DMS153 (cell line): ENCODE results near the gene BRD3OS.
"Not testable (repeated sequence)": the region's sequence is repeated elsewhere in the genome, so short reads cannot be mapped to it uniquely, and the experiment has no call there.

Source experiments
- DNase-seq: peaks from one replicate; lab custom pipeline; 2025; lab: John Stamatoyannopoulos, UW

The BRD3OS gene

GRCh38 chr9:134063571-134064450 is 38.5 kb downstream of the BRD3OS start:
- no peak for DNase-seq

DNA sequence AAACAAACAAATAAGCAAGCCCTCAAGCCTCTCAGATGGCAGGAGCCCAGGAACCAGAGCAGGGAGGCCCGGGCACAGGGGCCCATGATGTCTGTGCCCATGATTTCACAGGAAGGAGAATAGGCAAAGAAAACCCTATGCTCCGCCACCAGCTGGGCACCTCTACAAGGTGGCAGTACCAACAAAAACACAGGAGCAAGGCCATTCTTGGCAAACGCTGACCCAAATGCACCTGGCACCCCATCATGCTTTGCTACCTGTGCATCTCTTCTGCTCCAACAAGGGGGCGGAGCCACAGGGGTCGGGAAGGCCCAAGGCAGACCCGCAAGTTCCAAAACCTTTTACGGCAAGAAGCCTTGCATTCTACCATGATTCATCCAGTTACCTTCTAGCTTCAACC is 39.4 kb downstream of the BRD3OS start:
- DNase-seq = no peak

- no peak for DNase-seq
These were observed 40.5 kb downstream of the BRD3OS start for GRCh38 chr9:134065612-134066419.

- no peak for DNase-seq
These were observed 41.2 kb downstream of the BRD3OS start for GRCh38 chr9:134066526-134066912.

- DNase-seq = no peak
These were observed 41.9 kb downstream of the BRD3OS start for GRCh38 chr9:134066913-134067851.

- peak; percentile 72 for DNase-seq
These were observed 42.8 kb downstream of the BRD3OS start, which contains the start of gene BRD3 for GRCh38 chr9:134067904-134068743. Gene BRD3, minus strand, starts transcription at chr9:134068026. Its CDS starts 14,549 bp downstream, at chr9:134053477.

GRCh38 chr9:134068744-134069479 is 43.6 kb downstream of the BRD3OS start:
- no peak for DNase-seq

DNA sequence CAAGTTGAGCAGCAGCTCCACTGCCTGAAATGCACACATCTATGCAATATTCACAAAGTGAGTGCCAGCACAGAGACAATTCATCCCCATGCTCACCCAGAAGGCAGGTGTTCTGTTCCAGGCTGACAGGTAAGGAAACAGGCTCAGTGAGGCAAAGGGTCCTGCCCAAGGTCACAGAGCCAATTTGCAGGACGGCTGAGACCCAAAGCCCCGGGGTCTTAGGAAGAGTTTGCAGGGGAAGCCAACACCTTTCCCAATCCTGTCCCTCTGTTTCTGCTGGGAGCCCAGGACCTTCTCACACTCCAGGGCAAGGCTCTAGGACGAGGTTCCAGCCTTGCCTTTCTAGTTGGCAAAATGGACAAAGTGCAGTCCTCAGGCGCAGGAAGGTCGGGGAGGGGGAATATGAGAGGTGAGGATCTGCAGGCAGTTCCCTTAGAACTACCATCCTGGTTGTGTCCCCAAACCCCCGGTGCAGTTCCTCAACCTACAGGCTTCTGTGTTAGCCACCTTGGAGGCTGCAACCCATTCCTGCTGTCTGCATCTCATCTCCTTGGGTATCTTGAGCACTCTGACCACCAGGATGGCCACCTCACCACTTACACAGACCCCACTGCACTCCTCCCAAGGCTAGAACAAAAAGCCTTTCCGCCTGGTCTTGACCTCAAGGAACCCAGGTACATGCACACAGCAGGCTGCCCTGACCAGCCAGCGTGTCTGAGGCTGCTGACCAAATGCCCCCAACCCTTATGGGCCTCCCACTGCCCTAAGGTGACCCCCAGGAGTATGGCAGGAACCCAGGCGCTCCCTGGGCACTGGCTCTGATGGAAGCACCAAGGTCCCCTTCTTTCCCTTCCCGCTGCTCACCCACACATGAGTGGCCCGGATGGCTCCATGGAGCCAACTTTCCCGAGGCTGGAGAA is 44.5 kb downstream of the BRD3OS start:
- no peak for DNase-seq

DNA sequence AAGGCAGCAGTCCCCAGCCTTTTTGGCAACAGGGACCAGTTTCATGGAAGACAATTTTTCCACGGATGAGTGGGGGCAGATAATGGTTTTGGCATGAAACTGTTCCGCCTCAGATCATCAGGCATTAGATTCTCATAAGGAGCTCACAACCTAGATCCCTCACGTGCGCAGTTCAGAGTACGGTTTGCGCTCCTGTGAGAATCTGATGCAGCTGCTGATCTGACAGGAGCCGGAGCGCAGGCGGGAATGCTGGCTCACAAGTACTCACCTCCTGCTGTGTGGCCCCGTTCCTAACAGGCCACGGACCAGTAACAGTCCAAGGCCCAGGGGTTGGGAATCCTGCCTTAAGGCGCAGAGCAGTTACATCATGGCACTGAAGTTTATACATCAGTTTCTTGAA is 45.9 kb downstream of the BRD3OS start:
- DNase-seq = no peak

DNA sequence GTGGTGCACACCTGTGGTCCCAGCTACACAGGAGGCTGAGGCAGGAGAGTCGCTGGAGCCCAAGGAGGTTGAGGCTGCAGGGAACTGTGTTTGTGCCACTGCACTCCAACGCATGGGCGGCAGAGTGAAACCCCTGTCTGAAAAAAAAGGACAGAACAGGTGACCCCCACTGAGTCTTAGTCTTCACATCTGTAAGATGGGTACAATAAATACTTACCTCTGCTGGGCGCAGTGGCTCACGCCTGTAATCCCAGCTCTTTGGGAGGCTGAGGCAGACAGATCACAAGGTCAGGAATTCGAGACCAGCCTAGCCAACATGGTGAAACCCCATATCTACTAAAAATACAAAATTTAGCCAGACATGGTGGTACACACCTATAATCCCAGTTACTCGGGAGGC is 47.4 kb downstream of the BRD3OS start:
- DNase-seq = not testable (repeated sequence)

DNA sequence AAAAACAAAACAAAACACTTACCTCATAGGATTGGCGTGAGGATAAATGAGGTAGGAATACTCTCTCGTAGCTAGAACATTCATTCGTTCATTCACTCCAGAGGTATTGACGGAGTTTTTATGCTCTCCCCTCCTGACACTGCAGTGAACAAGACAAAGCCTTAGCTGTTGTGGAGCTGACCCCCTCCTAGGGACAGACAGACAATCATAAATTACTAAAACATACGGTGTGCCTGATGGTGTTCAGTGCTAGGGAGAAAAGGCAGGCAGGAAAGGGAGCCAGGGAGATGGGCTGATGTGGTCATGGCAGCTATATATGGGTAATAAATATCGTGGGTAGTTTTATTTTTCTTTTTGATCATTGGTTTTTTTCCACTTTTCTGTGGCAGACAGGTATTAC is 48.2 kb downstream of the BRD3OS start:
- DNase-seq = no peak

GRCh38 chr9:134075689-134076088 is 50.4 kb downstream of the BRD3OS start:
- not testable (repeated sequence) for DNase-seq

GRCh38 chr9:134076644-134077043 is 51.4 kb downstream of the BRD3OS start:
- no peak for DNase-seq
